Naive B cell (primary cell): ENCODE results near the gene CACNA1B. TPM values are rescaled to one million over a fixed set of nuclear protein-coding genes. Genes with fewer than 3 reads are reported as not detected.

Experiments used
- ATAC-seq, 2 donors: fragments of 150-1000 bp; cut with Tn5 transposase; 2 replicates each; pipeline ENCODE4 v1.10.0; 2021; ENCODE audit warnings: low read depth in 2 of 2, mild to moderate bottlenecking in 2 of 2, moderate library complexity in 2 of 2
- DNase-seq: peaks from one replicate; pipeline ENCODE4 v3.0.0; 2022
- H3K27ac Mint-ChIP-seq, 6 donors: one replicate each; pipeline ENCODE4 v1.8.0; 2020 to 2022; ENCODE audit warnings: mild to moderate bottlenecking in 6 of 6, mixed read lengths in 6 of 6, moderate library complexity in 5 of 6, inconsistent platforms in 2 of 6
- H3K27me3 Mint-ChIP-seq, 3 donors: one replicate each; pipeline ENCODE4 v1.8.0; 2021 to 2022; ENCODE audit warnings: mixed read lengths in 3 of 3, mild to moderate bottlenecking in 1 of 3
- H3K36me3 Mint-ChIP-seq, 2 donors: one replicate each; pipeline ENCODE4 v1.8.0; 2020 to 2022; ENCODE audit warnings: mixed read lengths in 2 of 2, inconsistent platforms in 1 of 2, mild to moderate bottlenecking in 1 of 2
- H3K4me1 Mint-ChIP-seq, 3 donors: one replicate each; pipeline ENCODE4 v1.8.0; 2020 to 2022; ENCODE audit warnings: mixed read lengths in 3 of 3, inconsistent platforms in 1 of 3, mild to moderate bottlenecking in 1 of 3, moderate library complexity in 1 of 3
- H3K4me3 Mint-ChIP-seq, 8 donors: one replicate each; pipeline ENCODE4 v1.8.0; 2020 to 2022; ENCODE audit warnings: mild to moderate bottlenecking in 8 of 8, mixed read lengths in 8 of 8, moderate library complexity in 8 of 8, inconsistent platforms in 2 of 8
- H3K9me3 Mint-ChIP-seq, 7 donors: one replicate each; pipeline ENCODE4 v1.8.0; 2020 to 2022; ENCODE audit warnings: mixed read lengths in 7 of 7, mild to moderate bottlenecking in 5 of 7, inconsistent platforms in 2 of 7, moderate library complexity in 1 of 7
- polyA plus RNA-seq, 6 donors: library from polyadenylated mRNA; unstranded; fragments of 300-500 nt; fragmentation: Illumina TruSeq; gene quantifications; one replicate each; pipeline ENCODE4 v1.2.3, GENCODE V29; 2021; ENCODE audit warnings: low read depth in 6 of 6

CACNA1B gene
- polyA plus RNA-seq, 6 donors from 2014 or later: not detected

GRCh38 chr9:137873858-137874362, 3.7 kb upstream of the CACNA1B start:
- no peaks in the 10 kb centered on the region for H3K36me3 Mint-ChIP-seq
- H3K4me3 Mint-ChIP-seq: no peak overlapping the region
- H3K27ac Mint-ChIP-seq: peak overlapping the region in 2 of 6 donors; percentile 62 to 66
- peaks cover 0 to 4% (median 3%) of the 10 kb centered on the region in 3 donors for H3K4me1 Mint-ChIP-seq
- peaks cover 0 to 9% (median 7%) of the 10 kb centered on the region in 7 donors for H3K9me3 Mint-ChIP-seq
- peaks cover 30 to 41% (median 41%) of the 10 kb centered on the region in 3 donors for H3K27me3 Mint-ChIP-seq
- ATAC-seq (no peak), DNase-seq (no peak)

GRCh38 chr9:137875354-137875753, 2.2 kb upstream of the CACNA1B start:
- ATAC-seq: no peak
- no peak overlapping the region for H3K27ac Mint-ChIP-seq
- no peak for DNase-seq
- H3K4me1 Mint-ChIP-seq: peaks cover 0 to 4% (median 3%) of the 10 kb centered on the region in 3 donors
- H3K9me3 Mint-ChIP-seq: peaks cover 0 to 8% (median 4%) of the 10 kb centered on the region in 7 donors
- H3K27me3 Mint-ChIP-seq: peaks cover 30 to 56% (median 53%) of the 10 kb centered on the region in 3 donors
- no peaks in the 10 kb centered on the region for H3K36me3 Mint-ChIP-seq
- H3K4me3 Mint-ChIP-seq: no peak overlapping the region

- Mint-ChIP-seq H3K4me3 (peak overlapping the region in 2 of 8 donors; percentile 42 to 47), H3K9me3 (peaks cover 0 to 8% (median 4%) of the 10 kb centered on the region in 7 donors), H3K4me1 (peaks cover 0 to 4% (median 3%) of the 10 kb centered on the region in 3 donors), H3K27me3 (peaks cover 30 to 58% (median 54%) of the 10 kb centered on the region in 3 donors), H3K36me3 (no peaks in the 10 kb centered on the region), H3K27ac (no peak overlapping the region)
- ATAC-seq: no peak
- no peak for DNase-seq
Measured at GRCh38 chr9:137875846-137876245, 1.7 kb upstream of the CACNA1B start.

DNA sequence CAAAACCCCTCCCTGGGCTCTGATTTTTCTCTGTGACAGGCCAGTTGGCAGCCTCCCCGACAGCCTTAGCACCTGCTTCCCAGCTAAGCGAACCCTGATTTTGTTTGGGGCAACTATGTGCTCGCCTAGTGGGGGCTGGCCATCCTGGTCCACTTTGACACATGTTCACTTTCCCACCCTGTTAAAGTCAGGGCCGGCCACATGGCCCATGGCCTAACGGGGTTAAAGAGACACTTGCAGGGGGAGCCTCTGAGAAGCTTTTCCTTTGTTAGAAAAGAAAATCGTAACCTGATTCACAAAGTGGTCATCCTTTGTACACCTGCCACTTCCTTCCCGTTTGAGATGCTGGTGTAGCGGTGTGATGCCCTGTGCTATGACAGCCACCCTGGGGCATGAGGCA, 1.3 kb upstream of the CACNA1B start:
- no peak for DNase-seq
- ATAC-seq: no peak
- peak overlapping the region in 7 of 8 donors; percentile 29 to 75 (median 59) for H3K4me3 Mint-ChIP-seq
- H3K9me3 Mint-ChIP-seq: peaks cover 0 to 8% (median 4%) of the 10 kb centered on the region in 7 donors
- peaks cover 26 to 61% (median 58%) of the 10 kb centered on the region in 3 donors for H3K27me3 Mint-ChIP-seq
- no peak overlapping the region for H3K27ac Mint-ChIP-seq
- H3K36me3 Mint-ChIP-seq: no peaks in the 10 kb centered on the region
- H3K4me1 Mint-ChIP-seq: peaks cover 0 to 4% (median 3%) of the 10 kb centered on the region in 3 donors

- DNase-seq (no peak), ATAC-seq (no peak)
- Mint-ChIP-seq H3K27me3 (peaks cover 26 to 61% (median 59%) of the 10 kb centered on the region in 3 donors), H3K36me3 (no peaks in the 10 kb centered on the region), H3K4me3 (peak overlapping the region in 3 of 8 donors; percentile 45 to 75 (median 67)), H3K27ac (no peak overlapping the region), H3K9me3 (peaks cover 0 to 8% (median 4%) of the 10 kb centered on the region in 7 donors), H3K4me1 (peaks cover 0 to 4% (median 3%) of the 10 kb centered on the region in 3 donors)
Measured at GRCh38 chr9:137876781-137877386, 698 bp upstream of the CACNA1B start.

DNA sequence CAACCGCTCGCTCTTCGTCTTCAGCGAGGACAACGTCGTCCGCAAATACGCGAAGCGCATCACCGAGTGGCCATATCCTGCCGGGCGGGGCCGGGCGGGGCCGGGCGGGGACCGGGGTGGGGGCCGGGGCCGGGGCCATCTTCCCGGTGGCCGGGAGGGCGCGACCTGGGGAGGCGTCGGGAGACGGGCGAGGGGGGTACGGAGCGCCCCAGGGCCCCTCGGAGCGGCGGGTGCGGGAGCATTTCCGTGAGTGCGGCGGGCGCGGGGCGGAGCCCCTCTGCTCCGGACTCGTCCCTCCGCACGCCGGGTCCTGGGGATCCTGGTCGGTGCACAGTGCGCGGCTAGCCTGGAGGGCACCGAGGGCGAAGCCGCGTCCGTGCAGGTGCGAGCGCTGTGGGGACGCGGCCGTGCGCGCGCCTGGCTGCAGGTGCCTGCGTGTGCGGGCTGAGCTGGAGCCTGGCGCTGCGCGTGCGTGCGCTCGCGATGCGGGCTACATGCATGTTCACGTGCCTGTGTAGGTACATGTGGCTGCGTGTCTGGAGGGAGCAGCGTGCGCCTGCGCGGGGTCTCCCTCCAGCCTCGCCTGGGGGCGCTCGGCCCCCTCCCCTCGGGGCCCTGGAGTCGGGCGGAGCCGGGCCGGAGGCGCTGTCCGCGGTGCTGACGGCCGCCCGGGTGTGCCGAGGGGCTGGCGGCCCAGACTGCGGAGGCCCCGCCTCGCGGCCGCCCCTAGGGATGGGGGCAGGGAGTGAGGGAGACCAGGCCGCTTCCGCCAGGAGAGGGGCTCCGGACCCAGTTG, 762 bp downstream of the CACNA1B start:
- H3K4me3 Mint-ChIP-seq: no peak overlapping the region
- H3K4me1 Mint-ChIP-seq: peaks cover 0 to 4% (median 3%) of the 10 kb centered on the region in 3 donors
- no peaks in the 10 kb centered on the region for H3K36me3 Mint-ChIP-seq
- peaks cover 0 to 8% (median 4%) of the 10 kb centered on the region in 7 donors for H3K9me3 Mint-ChIP-seq
- no peak overlapping the region for H3K27ac Mint-ChIP-seq
- H3K27me3 Mint-ChIP-seq: peaks cover 27 to 60% (median 49%) of the 10 kb centered on the region in 3 donors
- ATAC-seq (peak; percentile 23 to 33), DNase-seq (peak; percentile 31)

DNA sequence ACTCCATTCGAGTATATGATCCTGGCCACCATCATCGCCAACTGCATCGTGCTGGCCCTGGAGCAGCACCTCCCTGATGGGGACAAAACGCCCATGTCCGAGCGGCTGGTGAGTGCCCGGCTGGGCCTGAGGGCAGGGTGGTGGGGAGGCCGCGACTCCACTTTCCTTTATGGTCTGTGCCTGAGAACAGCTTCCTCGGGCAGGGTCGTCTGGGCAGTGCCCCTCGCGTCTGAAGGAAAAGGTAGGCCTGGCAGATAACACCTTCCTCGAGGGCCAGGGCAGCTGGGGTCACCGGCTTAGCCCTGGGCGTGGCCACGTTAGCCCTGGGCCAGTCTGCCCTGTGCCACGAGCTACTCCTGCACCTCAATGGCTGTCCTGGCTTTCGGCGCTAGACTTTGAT, 1.5 kb downstream of the CACNA1B start:
- ATAC-seq (no peak), DNase-seq (no peak)
- peaks cover 0 to 4% (median 3%) of the 10 kb centered on the region in 3 donors for H3K4me1 Mint-ChIP-seq
- no peaks in the 10 kb centered on the region for H3K36me3 Mint-ChIP-seq
- H3K9me3 Mint-ChIP-seq: peaks cover 0 to 4% (median under 1%) of the 10 kb centered on the region in 7 donors
- peaks cover 24 to 53% (median 42%) of the 10 kb centered on the region in 3 donors for H3K27me3 Mint-ChIP-seq
- H3K4me3 Mint-ChIP-seq: peak overlapping the region in 5 of 8 donors; percentile 37 to 63 (median 47)
- no peak overlapping the region for H3K27ac Mint-ChIP-seq

DNA sequence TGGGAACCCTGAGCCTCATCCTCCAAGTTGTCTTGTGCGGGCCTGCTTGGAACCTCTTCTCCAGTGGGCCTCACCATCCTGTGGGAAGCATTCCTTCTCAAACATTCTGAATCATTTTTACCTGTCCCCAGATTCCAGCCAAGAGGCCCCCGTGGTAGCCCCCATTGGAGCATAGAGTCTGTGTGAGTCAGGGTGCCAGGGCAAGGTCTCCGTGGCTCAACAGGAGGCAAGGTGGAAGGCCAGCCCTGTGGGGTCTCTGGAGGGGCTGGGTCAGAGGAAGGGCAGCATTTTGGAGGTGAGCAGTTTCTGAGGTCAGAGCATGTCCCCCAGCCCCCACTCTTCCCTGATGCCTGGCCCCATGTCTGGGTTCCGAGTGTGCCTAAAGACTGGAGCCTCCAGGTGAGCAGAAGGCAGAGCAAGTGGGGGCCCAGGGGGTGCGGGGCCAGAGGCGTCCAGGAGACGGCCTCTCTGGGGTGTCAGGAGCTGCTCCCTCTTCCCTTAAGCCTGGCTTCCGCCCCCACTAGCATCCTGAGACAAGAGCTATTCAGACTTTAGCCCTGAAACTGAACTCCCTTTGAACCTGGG, 2.1 kb downstream of the CACNA1B start:
- no peaks in the 10 kb centered on the region for H3K36me3 Mint-ChIP-seq
- peak overlapping the region in 1 of 6 donors; percentile 26 for H3K27ac Mint-ChIP-seq
- peak overlapping the region in 5 of 8 donors; percentile 37 to 85 (median 47) for H3K4me3 Mint-ChIP-seq
- H3K4me1 Mint-ChIP-seq: peaks cover 0 to 4% (median 3%) of the 10 kb centered on the region in 3 donors
- no peak for ATAC-seq
- peaks cover 0 to 4% (median 0%) of the 10 kb centered on the region in 7 donors for H3K9me3 Mint-ChIP-seq
- H3K27me3 Mint-ChIP-seq: peaks cover 23 to 52% (median 40%) of the 10 kb centered on the region in 3 donors
- no peak for DNase-seq

GRCh38 chr9:137880160-137880975, 2.8 kb downstream of the CACNA1B start:
- Mint-ChIP-seq H3K9me3 (peaks cover 0 to 4% (median 0%) of the 10 kb centered on the region in 7 donors), H3K27me3 (peaks cover 23 to 48% (median 40%) of the 10 kb centered on the region in 3 donors), H3K4me1 (peaks cover 0 to 4% (median 3%) of the 10 kb centered on the region in 3 donors), H3K27ac (no peak overlapping the region), H3K36me3 (no peaks in the 10 kb centered on the region), H3K4me3 (peak overlapping the region in 5 of 8 donors; percentile 2 to 85 (median 37))
- DNase-seq (no peak), ATAC-seq (no peak)

DNA sequence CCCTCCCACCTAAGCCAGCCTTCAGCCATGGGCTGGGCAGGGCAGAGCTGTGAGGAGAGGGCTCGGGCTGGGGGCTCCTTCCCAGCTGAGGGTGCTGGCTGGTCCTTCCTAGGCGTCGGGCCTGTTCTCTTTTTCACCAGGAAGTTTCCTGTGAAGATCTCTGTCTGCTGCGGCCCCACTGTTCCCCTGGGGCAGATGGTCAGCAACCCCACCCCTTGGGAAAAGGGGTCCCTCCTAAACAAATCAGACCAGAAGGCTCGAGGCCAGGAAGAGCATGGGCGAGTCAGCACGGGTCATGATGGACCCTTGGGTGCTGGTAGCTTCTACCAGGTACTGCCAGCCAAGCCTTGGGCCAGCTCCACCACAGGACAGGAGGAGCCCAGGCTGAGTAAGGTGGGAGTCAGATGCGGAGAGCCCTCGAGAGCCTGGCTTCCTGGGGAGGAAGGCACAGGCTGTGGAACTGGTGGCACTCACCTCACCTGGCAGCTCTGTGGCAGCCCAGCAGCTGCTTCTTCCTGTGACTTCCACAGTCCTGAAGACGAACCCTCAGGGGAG, 3.5 kb downstream of the CACNA1B start:
- Mint-ChIP-seq H3K9me3 (peaks cover 0 to under 1% (median 0%) of the 10 kb centered on the region in 7 donors), H3K27ac (no peak overlapping the region), H3K27me3 (peaks cover 19 to 41% (median 34%) of the 10 kb centered on the region in 3 donors), H3K4me1 (peaks cover 0 to 4% (median 3%) of the 10 kb centered on the region in 3 donors), H3K36me3 (no peaks in the 10 kb centered on the region), H3K4me3 (peak overlapping the region in 1 of 8 donors; percentile 29)
- DNase-seq (no peak), ATAC-seq (no peak)

DNA sequence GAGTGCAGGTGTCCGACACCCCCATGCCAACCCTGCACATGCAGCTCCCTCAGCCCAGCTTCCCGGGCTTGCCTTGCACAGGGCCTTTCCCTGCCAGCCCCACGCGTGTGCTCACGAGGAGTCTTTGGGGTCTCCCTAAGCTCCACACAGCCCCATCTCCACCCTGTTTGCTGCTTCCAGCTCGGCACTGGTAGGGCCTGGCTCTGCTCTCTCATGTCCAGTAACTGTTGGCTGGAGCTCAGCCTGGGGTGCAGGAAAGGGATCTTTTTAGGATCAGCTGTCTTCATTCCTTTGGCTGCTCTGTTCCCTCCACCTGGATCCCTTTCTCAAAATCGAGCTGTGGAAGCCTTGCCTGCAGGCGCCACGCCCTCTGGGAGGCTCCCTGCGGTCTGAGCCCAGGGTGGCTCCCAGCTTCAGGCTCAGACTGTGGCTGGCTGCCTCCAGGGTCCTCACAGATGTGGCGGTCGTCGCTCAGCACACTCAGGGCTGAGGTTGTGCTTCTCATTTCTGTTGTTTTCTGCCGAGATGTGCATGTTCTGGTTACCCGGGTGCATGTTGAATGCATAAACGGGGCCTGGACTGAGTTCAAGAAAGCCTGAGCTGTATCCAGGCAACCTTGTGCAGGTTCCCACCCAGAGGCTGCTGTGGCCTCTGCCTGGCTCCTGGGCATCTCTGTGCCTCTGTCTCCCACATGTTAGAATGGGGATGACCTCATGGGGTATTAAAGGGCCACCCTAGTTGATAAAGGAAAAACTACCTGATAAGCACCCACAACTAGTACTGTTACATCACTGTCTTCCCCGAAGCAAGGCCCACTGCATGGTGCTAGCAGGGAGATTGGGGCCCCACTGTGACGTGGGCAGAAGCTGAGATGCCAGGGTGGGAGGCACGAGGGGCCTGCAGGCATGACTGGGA, 4.3 kb downstream of the CACNA1B start:
- DNase-seq (no peak), ATAC-seq (no peak)
- peak overlapping the region in 1 of 8 donors; percentile 3 for H3K4me3 Mint-ChIP-seq
- H3K27me3 Mint-ChIP-seq: peaks cover 13 to 35% (median 26%) of the 10 kb centered on the region in 3 donors
- H3K36me3 Mint-ChIP-seq: no peaks in the 10 kb centered on the region
- H3K4me1 Mint-ChIP-seq: no peaks in the 10 kb centered on the region
- no peaks in the 10 kb centered on the region for H3K9me3 Mint-ChIP-seq
- no peak overlapping the region for H3K27ac Mint-ChIP-seq
